Activated CD8-positive, alpha-beta memory T cell treated with anti-CD3 and anti-CD28 coated beads for 1 hour (primary cell): ENCODE data around the gene KLF5.
"Not testable (repeated sequence)": the region's sequence is repeated elsewhere in the genome, so short reads cannot be mapped to it uniquely, and the experiment has no call there.

Experiments used
- DNase-seq, 2 donors: peaks; one replicate each; pipeline ENCODE4 v3.0.0-alpha.2; 2020; ENCODE audit warnings: low read depth in 1 of 2; ENCODE audit errors: extremely low read depth in 1 of 2

Gene KLF5

DNA sequence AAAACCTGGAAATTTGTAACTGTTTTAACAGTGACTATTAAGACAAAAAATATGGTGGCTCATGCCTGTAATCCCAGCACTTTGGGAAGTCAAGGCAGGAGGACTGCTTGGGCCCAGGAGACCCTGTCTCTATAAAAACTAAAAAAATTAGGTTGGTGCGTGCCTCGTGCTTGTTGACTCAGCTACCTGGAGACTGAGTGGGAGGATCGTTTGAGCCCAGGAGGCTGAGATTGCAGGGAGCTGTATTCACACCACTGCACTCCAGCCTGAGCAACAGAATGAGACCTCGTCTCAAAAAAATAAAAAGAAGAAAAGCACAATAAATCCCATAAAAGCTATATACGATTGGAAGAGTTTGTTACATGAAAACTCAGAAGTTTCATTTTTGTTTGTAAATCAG is 23.7 kb downstream of the KLF5 start:
- no peak for DNase-seq

- DNase-seq = no peak
Observed at GRCh38 chr13:73082895-73083294, 24.1 kb downstream of the KLF5 start.

DNA sequence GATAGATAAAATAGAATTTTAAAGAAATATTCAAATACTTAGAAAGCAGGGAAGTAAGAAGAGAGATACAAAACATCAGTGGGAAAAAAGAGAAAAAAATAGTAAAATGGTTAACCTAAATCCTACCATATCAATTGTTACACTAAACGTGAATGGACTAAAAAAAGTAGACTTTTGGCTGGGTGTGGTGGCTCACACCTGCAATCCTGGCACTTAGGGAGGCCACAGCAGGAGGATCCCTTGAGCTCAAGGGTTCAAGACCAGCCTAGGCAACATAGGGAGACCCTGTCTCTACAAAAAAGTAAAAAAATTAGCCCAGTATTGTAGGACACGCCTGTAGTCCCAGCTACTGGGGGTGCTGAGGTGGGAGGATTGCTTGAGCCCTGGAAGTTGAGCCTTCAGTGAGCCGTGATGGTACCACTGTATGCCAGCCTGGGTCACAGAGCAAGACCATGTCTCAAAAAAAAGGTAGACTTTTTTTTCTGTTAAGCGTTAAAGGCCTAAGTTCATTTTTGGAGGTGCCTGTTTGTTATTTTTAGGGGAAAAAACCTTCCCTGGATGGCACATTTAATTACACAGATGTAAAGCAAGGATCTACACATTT is 29.6 kb downstream of the KLF5 start:
- DNase-seq = no peak

GRCh38 chr13:73089213-73089612 is 30.4 kb downstream of the KLF5 start:
- no peak for DNase-seq

DNA sequence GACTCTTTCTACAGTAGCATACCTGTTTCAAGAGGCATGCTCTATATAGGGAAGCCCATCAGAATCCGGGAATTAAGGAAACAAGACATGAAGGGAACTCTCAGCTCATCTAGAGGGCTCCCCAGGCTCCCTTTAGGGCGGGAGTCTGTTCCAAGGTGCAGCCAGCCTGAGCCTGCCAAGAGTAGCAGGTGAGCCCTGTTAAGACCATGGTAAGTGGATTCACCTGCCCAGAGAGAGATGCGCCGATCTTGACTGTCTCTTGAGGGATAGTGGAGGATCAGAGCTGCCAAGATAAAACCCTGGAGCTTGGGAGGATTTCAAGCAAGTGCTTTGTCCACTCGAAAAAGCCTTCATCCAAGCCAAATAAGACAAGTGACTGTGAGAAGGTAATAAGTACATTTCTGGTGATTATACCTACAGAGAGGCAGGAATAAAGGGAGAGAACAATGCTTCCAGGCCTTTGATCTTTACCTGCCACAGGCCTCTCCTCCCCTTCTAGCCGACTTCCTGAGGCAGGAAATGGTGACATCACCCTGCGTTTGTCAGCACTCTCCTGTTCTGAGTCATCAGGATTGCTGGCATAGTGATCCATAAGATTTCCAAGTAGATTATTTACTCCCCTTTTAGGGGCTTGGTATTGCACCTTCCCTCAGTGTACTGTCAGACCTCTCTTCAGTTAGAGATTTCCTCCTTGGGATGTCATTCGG is 31.5 kb downstream of the KLF5 start:
- DNase-seq = no peak

DNA sequence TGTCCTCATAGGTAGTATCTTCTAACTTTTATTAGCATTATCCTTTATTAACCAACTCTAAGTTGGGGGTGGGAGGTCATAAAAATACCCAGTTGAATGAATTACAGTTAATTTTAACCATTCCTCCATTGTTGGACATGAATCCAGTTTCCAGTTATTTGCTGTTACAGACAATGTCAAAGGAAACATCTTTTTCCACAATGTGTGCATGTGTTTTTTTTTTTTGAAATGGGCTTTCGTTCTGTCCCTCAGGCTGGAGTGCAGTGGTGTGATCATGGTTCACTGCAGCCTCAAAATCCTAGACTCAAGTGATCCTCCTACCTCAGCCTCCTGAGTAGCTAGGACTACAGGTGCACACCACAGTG is 32.0 kb downstream of the KLF5 start:
- no peak for DNase-seq

- no peak for DNase-seq
Observed at GRCh38 chr13:73092829-73093228, 34.0 kb downstream of the KLF5 start.

- no peak for DNase-seq
Observed at GRCh38 chr13:73096173-73096572, 37.4 kb downstream of the KLF5 start.

DNA sequence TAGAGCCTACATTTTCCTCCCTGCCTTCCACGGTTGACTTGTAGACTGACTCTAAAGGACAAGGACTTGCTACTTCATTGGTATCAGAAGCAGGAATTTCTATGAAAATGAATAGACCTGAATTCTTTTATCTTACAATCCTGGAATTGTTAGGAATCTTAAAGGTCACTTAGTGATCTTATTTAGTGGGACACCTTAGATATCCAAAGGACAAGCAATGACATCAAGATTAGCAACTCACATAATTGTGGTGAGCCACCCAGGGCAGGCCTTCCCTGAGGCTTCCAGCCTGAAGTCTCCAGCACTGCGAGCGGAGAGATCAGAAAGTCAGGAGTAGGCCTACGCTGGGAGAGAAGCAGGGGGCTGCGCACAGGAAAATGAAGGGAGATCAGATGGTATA is 37.8 kb downstream of the KLF5 start:
- DNase-seq = no peak

DNA sequence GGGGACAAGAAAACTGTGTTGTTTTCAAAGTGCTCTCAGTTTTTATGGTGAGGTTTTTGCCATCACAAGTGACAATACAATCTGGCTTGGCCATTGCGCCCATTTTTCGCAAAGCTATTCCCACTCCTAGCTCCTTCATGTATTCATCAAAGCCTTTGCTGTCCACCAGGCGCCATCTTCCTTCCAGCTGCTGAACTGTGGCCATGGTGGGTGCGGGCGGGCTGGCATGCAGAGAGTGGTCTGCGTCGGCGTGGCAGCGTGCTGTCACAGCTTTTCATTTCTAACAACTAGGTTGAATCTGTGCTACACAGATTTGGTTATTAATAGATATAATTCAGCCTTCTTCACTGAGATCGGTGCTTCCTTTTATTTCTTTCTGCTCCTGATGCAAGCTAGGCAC is 42.0 kb downstream of the KLF5 start:
- DNase-seq = not testable (repeated sequence)

DNA sequence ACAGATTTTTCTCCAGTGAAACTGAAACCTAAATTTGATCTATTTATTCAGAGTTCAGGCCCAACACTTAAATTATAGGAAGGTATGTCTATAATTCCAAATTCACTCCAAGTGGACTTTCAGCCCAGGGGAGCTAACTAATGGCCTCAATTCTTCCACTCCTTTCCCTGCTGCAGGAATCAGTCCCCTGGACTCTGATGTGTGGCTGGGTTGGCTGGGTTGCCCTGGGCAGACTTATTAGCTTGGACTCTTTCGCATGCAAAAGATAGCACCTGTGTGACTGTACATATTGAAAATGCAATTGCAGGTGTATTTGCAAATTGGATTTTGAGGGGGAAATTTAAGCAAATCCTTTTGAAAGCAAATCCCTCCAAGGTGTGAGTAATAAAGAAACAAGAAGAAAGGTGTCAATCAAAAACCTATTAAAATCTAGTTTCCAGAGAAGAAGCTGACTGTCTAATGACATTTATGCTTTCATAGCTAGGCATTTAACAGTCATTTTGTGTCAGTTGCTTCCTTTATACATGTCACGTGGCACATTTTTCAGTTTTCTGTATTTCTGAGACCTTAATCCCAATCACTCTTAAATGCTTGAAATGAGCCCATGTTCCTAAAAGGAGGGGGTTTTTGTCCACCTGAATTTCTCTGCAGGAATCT is 42.7 kb downstream of the KLF5 start:
- no peak for DNase-seq

- no peak for DNase-seq
Observed at GRCh38 chr13:73103238-73103637, 44.4 kb downstream of the KLF5 start.

DNA sequence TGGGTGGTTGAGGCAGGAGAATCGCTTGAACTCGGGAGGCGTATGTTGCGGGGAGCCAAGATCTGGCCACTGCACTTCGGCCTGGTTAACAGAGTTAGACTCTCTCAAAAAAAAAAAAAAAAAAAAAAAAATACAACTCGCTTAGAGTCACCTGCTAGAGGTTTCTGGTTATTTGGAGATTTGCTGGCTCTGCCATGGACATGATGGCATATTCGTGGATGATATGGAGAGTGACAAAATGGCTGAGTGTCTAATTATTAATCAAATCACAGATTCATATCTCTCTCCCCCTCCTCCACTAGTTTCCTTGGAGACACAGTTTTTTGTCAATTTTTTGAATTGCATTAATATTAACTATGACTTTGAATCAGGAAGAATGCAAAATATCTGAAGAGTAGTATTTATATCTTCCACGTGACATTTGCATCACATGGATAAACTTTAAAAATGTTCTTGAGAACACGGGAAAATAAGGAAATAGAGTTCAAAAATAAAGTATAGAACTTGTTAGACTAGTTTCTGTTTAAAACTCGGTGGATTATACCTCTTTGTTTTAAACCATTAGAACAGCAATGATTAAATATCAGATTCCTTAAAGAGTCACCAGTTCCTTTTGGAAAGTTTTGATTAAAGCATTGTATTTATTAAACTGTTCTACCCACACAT is 47.8 kb downstream of the KLF5 start:
- no peak for DNase-seq

- no peak for DNase-seq
Observed at GRCh38 chr13:73107481-73107880, 48.7 kb downstream of the KLF5 start.

GRCh38 chr13:73107970-73108369 is 49.2 kb downstream of the KLF5 start:
- DNase-seq = no peak

GRCh38 chr13:73109288-73109899 is 50.6 kb downstream of the KLF5 start:
- no peak for DNase-seq

GRCh38 chr13:73109969-73110368 is 51.2 kb downstream of the KLF5 start:
- DNase-seq = no peak

GRCh38 chr13:73110814-73111213 is 52.0 kb downstream of the KLF5 start:
- DNase-seq = no peak

- DNase-seq = no peak
Observed at GRCh38 chr13:73111331-73111730, 52.5 kb downstream of the KLF5 start.

DNA sequence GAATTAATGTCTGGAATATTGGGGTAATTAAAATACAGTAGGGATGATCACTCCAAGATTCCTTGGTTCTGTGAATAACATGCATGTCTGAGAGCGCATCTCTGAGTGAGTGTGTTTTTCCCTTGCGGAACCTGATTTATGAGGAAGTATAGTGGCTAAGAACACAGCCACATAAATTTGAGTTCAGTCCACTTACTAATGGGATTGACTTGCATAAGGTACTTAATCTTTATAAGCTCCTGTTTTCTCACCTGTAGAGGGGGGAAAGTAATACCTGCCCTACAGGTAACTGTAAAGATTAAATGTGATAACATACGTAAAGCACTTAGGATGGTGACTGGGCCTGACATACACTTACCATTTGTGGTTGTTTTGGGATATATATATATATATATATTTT is 60.8 kb downstream of the KLF5 start:
- DNase-seq = no peak
